Subcutaneous adipose tissue (tissue), 4 donors: ENCODE results near the gene TSPAN6. TPM values are rescaled to one million over a fixed set of nuclear protein-coding genes. Genes with fewer than 3 reads are reported as not detected.

Experiments used
- CTCF ChIP-seq: fragments of 450-650 bp; IDR thresholded peaks from one replicate; pipeline ENCODE4 v1.5.1; 2016; ENCODE audit warnings: low read depth, mild to moderate bottlenecking, control low read depth, antibody characterized with exemption, moderate library complexity
- total RNA-seq, 4 donors: library from RNA; depleted of rRNA; stranded (reverse); fragments of >200 nt; gene quantifications; one replicate each; pipeline ENCODE4 v1.1.0, GENCODE V29; 2016

Gene TSPAN6
- total RNA-seq, 4 donors from 2014 or later, result 29.1 to 56.7 (median 38.4) TPM

GRCh38 chrX:100647095-100647494, 10.5 kb upstream of the TSPAN6 start:
- no peak for TF ChIP-seq CTCF

- no peak for TF ChIP-seq CTCF
These were observed 8.5 kb upstream of the TSPAN6 start for GRCh38 chrX:100645106-100645505.

- no peak for TF ChIP-seq CTCF
These were observed 7.6 kb upstream of the TSPAN6 start, which contains the start of gene SRPX2 for GRCh38 chrX:100643956-100644860. TSS of gene SRPX2 (plus strand) at chrX:100644199. CDS start at chrX:100646323, 2,124 bp downstream.

GRCh38 chrX:100643212-100643611, 6.6 kb upstream of the TSPAN6 start:
- no peak for TF ChIP-seq CTCF

GRCh38 chrX:100642290-100642689, 5.7 kb upstream of the TSPAN6 start:
- TF ChIP-seq CTCF, result no peak

- no peak for TF ChIP-seq CTCF
These were observed 651 bp downstream of the TSPAN6 start for GRCh38 chrX:100635989-100636320.

- no peak for TF ChIP-seq CTCF
These were observed 1.6 kb downstream of the TSPAN6 start for GRCh38 chrX:100635040-100635439.
